T-cell (primary cell): Measurements from ENCODE around the gene GRM8. TPM values are rescaled to one million over a fixed set of nuclear protein-coding genes. Genes with fewer than 3 reads are reported as not detected.

ENCODE experiments used
- total RNA-seq, 35 experiments: library from RNA in 6 of 35; stranded (reverse) in 6 of 35; fragments of 120-200 nt in 1 of 35; gene quantifications; one replicate each; pipeline versions ENCODE4 v1.2.1 to v1.2.4 and lab custom pipeline; 2013 to 2026

Gene GRM8
- total RNA-seq, 5 donors from 2014 or later (not counting 1 experiment from before 2014, with no cell fraction given) = not detected

Other genes starting within 250 kb of the GRM8 start
- 10 to 100 TPM; 59.6 to 75.0 (median 64.3) TPM for gene ZNF800, start 139.8 kb upstream of the GRM8 start, total RNA-seq